Smooth muscle cell (in vitro differentiated cells): Measurements from ENCODE around the gene SYK. TPM values are rescaled to one million over a fixed set of nuclear protein-coding genes. Genes with fewer than 3 reads are reported as not detected.
"Not testable (repeated sequence)": the region's sequence is repeated elsewhere in the genome, so short reads cannot be mapped to it uniquely, and the experiment has no call there.

Source experiments
- DNase-seq: peaks from one replicate; lab custom pipeline; 2025; ENCODE audit not compliant: unreplicated experiment; lab: John Stamatoyannopoulos, UW
- H2AFZ ChIP-seq: fragments of 200-600 bp; sonication (generic); 2 replicates; pipeline ENCODE4 v1.6.0; 2016; ENCODE audit warnings: antibody characterized with exemption, low read depth, mild to moderate bottlenecking
- H3F3A ChIP-seq: fragments of 200-600 bp; sonication (generic); 2 replicates; pipeline ENCODE4 v1.6.0; 2017; ENCODE audit warnings: antibody characterized with exemption, low read depth
- H3K27ac ChIP-seq: fragments of 200-600 bp; sonication (generic); 2 replicates; pipeline ENCODE4 v1.5.1; 2016; ENCODE audit warnings: low read depth, mild to moderate bottlenecking
- H3K27me3 ChIP-seq: fragments of 200-600 bp; sonication (generic); 2 replicates; pipeline ENCODE4 v1.6.1; 2016; ENCODE audit warnings: low read depth, mild to moderate bottlenecking
- H3K36me3 ChIP-seq: fragments of 200-600 bp; sonication (generic); 2 replicates; pipeline ENCODE4 v1.5.1; 2016; ENCODE audit warnings: low read depth
- H3K4me1 ChIP-seq: fragments of 200-600 bp; sonication (generic); 2 replicates; pipeline ENCODE4 v1.5.1; 2016; ENCODE audit warnings: low read depth
- H3K4me2 ChIP-seq: fragments of 200-600 bp; sonication (generic); 2 replicates; pipeline ENCODE4 v1.6.0; 2016; ENCODE audit warnings: mild to moderate bottlenecking
- H3K4me3 ChIP-seq: fragments of 200-600 bp; sonication (generic); 2 replicates; pipeline ENCODE4 v1.5.1; 2016; ENCODE audit warnings: mild to moderate bottlenecking
- H3K79me2 ChIP-seq: fragments of 200-600 bp; sonication (generic); 2 replicates; pipeline ENCODE4 v1.6.0; 2016; ENCODE audit warnings: low read depth, mild to moderate bottlenecking
- H3K9ac ChIP-seq: fragments of 200-600 bp; sonication (generic); 2 replicates; pipeline ENCODE4 v1.6.0; 2016; ENCODE audit warnings: low read depth
- H3K9me3 ChIP-seq: fragments of 200-600 bp; sonication (generic); replicated peaks from 2 replicates; pipeline ENCODE4 v1.5.1; 2016; ENCODE audit warnings: low read depth
- H4K20me1 ChIP-seq: fragments of 200-600 bp; sonication (generic); 2 replicates; pipeline ENCODE4 v1.6.0; 2016; ENCODE audit warnings: low read depth
- CTCF ChIP-seq: fragments of 200-600 bp; sonication (generic); IDR thresholded peaks from 2 replicates; pipeline ENCODE4 v1.5.1; 2017; ENCODE audit warnings: borderline replicate concordance, mild to moderate bottlenecking, antibody characterized with exemption; ENCODE audit not compliant: insufficient read depth, poor library complexity, severe bottlenecking
- WGBS: methylation state at CpG from one replicate; pipeline ENCODE4 v1.1.7; 2016; ENCODE audit warnings: low lambda C conversion rate; 5-methylcytosine and 5-hydroxymethylcytosine counted together
- polyA plus RNA-seq: library from polyadenylated mRNA; unstranded; fragments of >200 nt; fragmentation: Nextera tagmentation; extraction: Ambion mirVana; gene quantifications from 2 replicates; pipeline ENCODE4 v1.2.1, GENCODE V29; 2016
- total RNA-seq: library from RNA; depleted of rRNA; stranded (reverse); fragments of >200 nt; gene quantifications from 2 replicates; pipeline ENCODE4 v1.2.3, GENCODE V29; 2014

Gene SYK
- total and polyA plus RNA-seq, 2 experiments from 2014 or later: 0.09 TPM; not detected in 1

GRCh38 chr9:90882991-90883600, 81.5 kb downstream of the SYK start:
- Histone ChIP-seq H3K27me3 (no peaks in the 10 kb centered on the region), H3F3A (no peaks in the 10 kb centered on the region), H3K36me3 (peaks cover 3% of the 10 kb centered on the region), H3K9ac (no peak overlapping the region), H3K4me2 (no peak overlapping the region), H3K79me2 (no peaks in the 10 kb centered on the region), H3K4me1 (no peaks in the 10 kb centered on the region), H3K9me3 (no peaks in the 10 kb centered on the region), H4K20me1 (no peaks in the 10 kb centered on the region), H3K4me3 (no peak overlapping the region), H2AFZ (no peak overlapping the region), H3K27ac (no peak overlapping the region)
- no peak for DNase-seq
- no peak for TF ChIP-seq CTCF
- WGBS: 96% methylated on average over 3 of the region's 4 CpGs

- Histone ChIP-seq H3F3A (no peaks in the 10 kb centered on the region), H3K36me3 (peaks cover 3% of the 10 kb centered on the region), H3K9ac (no peak overlapping the region), H3K4me2 (no peak overlapping the region), H4K20me1 (no peaks in the 10 kb centered on the region), H3K27me3 (no peaks in the 10 kb centered on the region), H3K27ac (no peak overlapping the region), H3K79me2 (no peaks in the 10 kb centered on the region), H3K9me3 (no peaks in the 10 kb centered on the region), H2AFZ (no peak overlapping the region), H3K4me3 (no peak overlapping the region), H3K4me1 (no peaks in the 10 kb centered on the region)
- WGBS: 98% methylated on average over 2 of the region's 2 CpGs
- no peak for DNase-seq
- no peak for TF ChIP-seq CTCF
These were observed 82.0 kb downstream of the SYK start for GRCh38 chr9:90883661-90884060.

DNA sequence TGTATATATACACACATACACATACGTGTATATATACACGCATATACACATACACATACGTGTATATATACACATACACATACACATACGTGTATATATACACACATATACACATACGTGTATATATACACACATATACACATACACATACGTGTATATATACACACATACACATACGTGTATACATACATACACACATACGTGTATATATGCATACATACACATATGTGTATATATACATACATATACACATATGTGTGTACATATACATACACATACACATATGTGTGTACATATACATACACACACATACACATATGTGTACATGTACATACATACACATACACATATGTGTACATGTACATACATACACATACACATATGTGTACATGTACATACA, 82.6 kb downstream of the SYK start:
- Histone ChIP-seq H3K9ac (no peak overlapping the region), H3K4me1 (no peaks in the 10 kb centered on the region), H3K27me3 (no peaks in the 10 kb centered on the region), H4K20me1 (no peaks in the 10 kb centered on the region), H3K79me2 (no peaks in the 10 kb centered on the region), H3K27ac (no peak overlapping the region), H3K4me3 (no peak overlapping the region), H3F3A (no peaks in the 10 kb centered on the region), H3K36me3 (peaks cover 3% of the 10 kb centered on the region), H3K9me3 (no peaks in the 10 kb centered on the region), H3K4me2 (no peak overlapping the region), H2AFZ (no peak overlapping the region)
- no peak for TF ChIP-seq CTCF
- 91% methylated on average over 8 of the region's 8 CpGs for WGBS
- no peak for DNase-seq

DNA sequence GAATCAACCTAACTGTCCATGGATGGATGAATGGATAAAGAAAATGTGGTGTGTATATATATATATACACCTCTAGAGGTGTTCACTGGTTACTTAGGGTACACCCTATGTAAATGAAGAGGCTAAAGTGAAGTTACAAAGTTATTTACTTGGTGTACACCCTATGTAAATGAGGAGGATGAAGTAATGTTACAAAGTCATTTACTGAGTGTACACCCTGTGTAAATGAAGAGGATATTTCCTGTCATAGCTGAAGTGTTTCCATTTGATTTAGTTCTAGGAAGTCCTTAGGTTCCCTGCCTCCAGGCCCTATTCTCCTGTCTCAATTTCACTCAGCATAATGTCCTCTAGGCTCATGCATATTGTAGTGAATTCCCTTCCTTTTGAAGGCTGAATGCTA, 85.2 kb downstream of the SYK start:
- H3K36me3 ChIP-seq, H3K27me3 ChIP-seq, H3K4me2 ChIP-seq, H3K27ac ChIP-seq, H3K9ac ChIP-seq, H3K4me1 ChIP-seq, H3K9me3 ChIP-seq, H3K4me3 ChIP-seq, H2AFZ ChIP-seq, H3K79me2 ChIP-seq, H4K20me1 ChIP-seq, H3F3A ChIP-seq, DNase-seq: not testable (repeated sequence)
